Measurements from ENCODE around the gene TMEM132C.

The TMEM132C gene

GRCh38 chr12:128592220-128592744 is 325.3 kb downstream of the TMEM132C start:
- H3K9ac ChIP-seq (ENCODE audit: low read length), result no peak overlapping the region
- H3K4me2 ChIP-seq (ENCODE audit: low read length, poor library complexity, severe bottlenecking), result no peak overlapping the region
- no peak overlapping the region for H2BK5ac ChIP-seq (ENCODE audit: low read depth, low read length, poor library complexity, severe bottlenecking)
- 79% methylated on average over 5 of the region's 6 CpGs for WGBS
- no peak overlapping the region for H3K27ac ChIP-seq (ENCODE audit: low read length, poor library complexity, severe bottlenecking)
- no peak overlapping the region for H2BK15ac ChIP-seq (ENCODE audit: low read depth, poor library complexity, severe bottlenecking)
- H3K23ac ChIP-seq (ENCODE audit: low read length in 2 of 2), result no peak overlapping the region
- H3K27me3 ChIP-seq (ENCODE audit: control insufficient read depth in 1 of 2, insufficient read depth in 1 of 2, low read length in 2 of 2), result no peaks in the 10 kb centered on the region
- DNase-seq, result no peak
- no peak overlapping the region for H2BK120ac ChIP-seq (ENCODE audit: low read depth, low read length)
- H2AFZ ChIP-seq (ENCODE audit: low read depth, low read length), result no peak overlapping the region
- no peak overlapping the region for H4K91ac ChIP-seq (ENCODE audit: low read length)
- no peak overlapping the region for H3K4ac ChIP-seq (ENCODE audit: low read depth in 1 of 2, low read length in 2 of 2)
- H3K4me3 ChIP-seq (ENCODE audit: insufficient read depth in 1 of 2, low read depth in 1 of 2, low read length in 2 of 2), result no peak overlapping the region
- H3K4me1 ChIP-seq (ENCODE audit: control insufficient read depth, insufficient read depth, low read depth, low read length), result peaks cover 7% of the 10 kb centered on the region
- no peaks in the 10 kb centered on the region for H3K9me3 ChIP-seq (ENCODE audit: control insufficient read depth, low read length)
- no peak overlapping the region for H2BK12ac ChIP-seq (ENCODE audit: low read length in 2 of 2)
- no peak overlapping the region for H3K18ac ChIP-seq (ENCODE audit: low read depth in 1 of 2, low read length in 2 of 2)
- H2AK5ac ChIP-seq (ENCODE audit: low read length, severe bottlenecking), result no peak overlapping the region
- no peak overlapping the region for H3K14ac ChIP-seq (ENCODE audit: low read length in 2 of 2)
- H3K36me3 ChIP-seq (ENCODE audit: control insufficient read depth in 1 of 2, insufficient read depth in 2 of 2, low read depth in 1 of 2, low read length in 2 of 2), result no peaks in the 10 kb centered on the region
- no peak overlapping the region for H4K8ac ChIP-seq (ENCODE audit: low read length)
- no peaks in the 10 kb centered on the region for H3K79me1 ChIP-seq (replicated peaks; ENCODE audit: low read length, poor library complexity, severe bottlenecking)

- 69% methylated on average over 7 of the region's 7 CpGs for WGBS
- H4K8ac ChIP-seq (ENCODE audit: low read length), result no peak overlapping the region
Measured at GRCh38 chr12:128594521-128594920, 327.6 kb downstream of the TMEM132C start.

GRCh38 chr12:128595609-128596008 is 328.6 kb downstream of the TMEM132C start:
- H2AFZ ChIP-seq (ENCODE audit: low read depth, low read length), result no peak overlapping the region
- no peak overlapping the region for H2BK5ac ChIP-seq (ENCODE audit: low read depth, low read length, poor library complexity, severe bottlenecking)
- H3K27me3 ChIP-seq (ENCODE audit: control insufficient read depth in 1 of 2, insufficient read depth in 1 of 2, low read length in 2 of 2), result no peaks in the 10 kb centered on the region
- no peak overlapping the region for H3K18ac ChIP-seq (ENCODE audit: low read depth in 1 of 2, low read length in 2 of 2)
- H2BK120ac ChIP-seq (ENCODE audit: low read depth, low read length), result no peak overlapping the region
- no peaks in the 10 kb centered on the region for H3K36me3 ChIP-seq (ENCODE audit: control insufficient read depth in 1 of 2, insufficient read depth in 2 of 2, low read depth in 1 of 2, low read length in 2 of 2)
- H4K8ac ChIP-seq (ENCODE audit: low read length), result no peak overlapping the region
- H3K79me1 ChIP-seq (replicated peaks; ENCODE audit: low read length, poor library complexity, severe bottlenecking), result no peaks in the 10 kb centered on the region
- no peak overlapping the region for H2BK15ac ChIP-seq (ENCODE audit: low read depth, poor library complexity, severe bottlenecking)
- DNase-seq, result no peak
- H3K4ac ChIP-seq (ENCODE audit: low read depth in 1 of 2, low read length in 2 of 2), result no peak overlapping the region
- no peak overlapping the region for H3K27ac ChIP-seq (ENCODE audit: low read length, poor library complexity, severe bottlenecking)
- no peak overlapping the region for H3K23ac ChIP-seq (ENCODE audit: low read length in 2 of 2)
- no peak overlapping the region for H2AK5ac ChIP-seq (ENCODE audit: low read length, severe bottlenecking)
- H3K14ac ChIP-seq (ENCODE audit: low read length in 2 of 2), result no peak overlapping the region
- WGBS, result 68% methylated on average over 8 of the region's 8 CpGs
- no peaks in the 10 kb centered on the region for H3K9me3 ChIP-seq (ENCODE audit: control insufficient read depth, low read length)
- no peak overlapping the region for H3K9ac ChIP-seq (ENCODE audit: low read length)
- H3K4me3 ChIP-seq (ENCODE audit: insufficient read depth in 1 of 2, low read depth in 1 of 2, low read length in 2 of 2), result no peak overlapping the region
- H2BK12ac ChIP-seq (ENCODE audit: low read length in 2 of 2), result no peak overlapping the region
- no peak overlapping the region for H4K91ac ChIP-seq (ENCODE audit: low read length)
- H3K4me1 ChIP-seq (ENCODE audit: control insufficient read depth, insufficient read depth, low read depth, low read length), result peaks cover 2% of the 10 kb centered on the region
- no peak overlapping the region for H3K4me2 ChIP-seq (ENCODE audit: low read length, poor library complexity, severe bottlenecking)

More at GRCh38 chr12:128594521-128594920, 327.6 kb downstream of the TMEM132C start:
- Histone ChIP-seq H3K4ac (ENCODE audit: low read depth in 1 of 2, low read length in 2 of 2) (no peak overlapping the region), H2BK15ac (ENCODE audit: low read depth, poor library complexity, severe bottlenecking) (no peak overlapping the region), H2BK5ac (ENCODE audit: low read depth, low read length, poor library complexity, severe bottlenecking) (no peak overlapping the region), H3K23ac (ENCODE audit: low read length in 2 of 2) (no peak overlapping the region), H3K18ac (ENCODE audit: low read depth in 1 of 2, low read length in 2 of 2) (no peak overlapping the region), H3K9me3 (ENCODE audit: control insufficient read depth, low read length) (no peaks in the 10 kb centered on the region), H2AK5ac (ENCODE audit: low read length, severe bottlenecking) (no peak overlapping the region), H3K79me1 (replicated peaks; ENCODE audit: low read length, poor library complexity, severe bottlenecking) (no peaks in the 10 kb centered on the region), H4K91ac (ENCODE audit: low read length) (no peak overlapping the region), H3K14ac (ENCODE audit: low read length in 2 of 2) (no peak overlapping the region), H3K27ac (ENCODE audit: low read length, poor library complexity, severe bottlenecking) (no peak overlapping the region), H3K4me1 (ENCODE audit: control insufficient read depth, insufficient read depth, low read depth, low read length) (peaks cover 5% of the 10 kb centered on the region), H2BK120ac (ENCODE audit: low read depth, low read length) (no peak overlapping the region), H3K9ac (ENCODE audit: low read length) (no peak overlapping the region), H3K4me3 (ENCODE audit: insufficient read depth in 1 of 2, low read depth in 1 of 2, low read length in 2 of 2) (no peak overlapping the region), H2AFZ (ENCODE audit: low read depth, low read length) (no peak overlapping the region), H2BK12ac (ENCODE audit: low read length in 2 of 2) (no peak overlapping the region), H3K27me3 (ENCODE audit: control insufficient read depth in 1 of 2, insufficient read depth in 1 of 2, low read length in 2 of 2) (no peaks in the 10 kb centered on the region), H3K4me2 (ENCODE audit: low read length, poor library complexity, severe bottlenecking) (no peak overlapping the region), H3K36me3 (ENCODE audit: control insufficient read depth in 1 of 2, insufficient read depth in 2 of 2, low read depth in 1 of 2, low read length in 2 of 2) (no peaks in the 10 kb centered on the region)
- no peak for DNase-seq

GRCh38 chr12:128600886-128601285 is 333.9 kb downstream of the TMEM132C start:
- no peak overlapping the region for H2AFZ ChIP-seq (ENCODE audit: low read depth, low read length)

More at GRCh38 chr12:128600886-128601285, 333.9 kb downstream of the TMEM132C start:
- Histone ChIP-seq H2BK12ac (ENCODE audit: low read length in 2 of 2) (no peak overlapping the region), H3K4ac (ENCODE audit: low read depth in 1 of 2, low read length in 2 of 2) (no peak overlapping the region), H2BK120ac (ENCODE audit: low read depth, low read length) (no peak overlapping the region), H4K8ac (ENCODE audit: low read length) (no peak overlapping the region), H2AK5ac (ENCODE audit: low read length, severe bottlenecking) (no peak overlapping the region), H4K91ac (ENCODE audit: low read length) (no peak overlapping the region), H3K36me3 (ENCODE audit: control insufficient read depth in 1 of 2, insufficient read depth in 2 of 2, low read depth in 1 of 2, low read length in 2 of 2) (no peaks in the 10 kb centered on the region), H2BK15ac (ENCODE audit: low read depth, poor library complexity, severe bottlenecking) (no peak overlapping the region), H2BK5ac (ENCODE audit: low read depth, low read length, poor library complexity, severe bottlenecking) (no peak overlapping the region), H3K27me3 (ENCODE audit: control insufficient read depth in 1 of 2, insufficient read depth in 1 of 2, low read length in 2 of 2) (no peaks in the 10 kb centered on the region), H3K9ac (ENCODE audit: low read length) (no peak overlapping the region), H3K4me2 (ENCODE audit: low read length, poor library complexity, severe bottlenecking) (no peak overlapping the region), H3K14ac (ENCODE audit: low read length in 2 of 2) (no peak overlapping the region), H3K18ac (ENCODE audit: low read depth in 1 of 2, low read length in 2 of 2) (no peak overlapping the region), H3K4me3 (ENCODE audit: insufficient read depth in 1 of 2, low read depth in 1 of 2, low read length in 2 of 2) (no peak overlapping the region), H3K9me3 (ENCODE audit: control insufficient read depth, low read length) (peaks cover 5% of the 10 kb centered on the region), H3K23ac (ENCODE audit: low read length in 2 of 2) (no peak overlapping the region), H3K79me1 (replicated peaks; ENCODE audit: low read length, poor library complexity, severe bottlenecking) (no peaks in the 10 kb centered on the region), H3K4me1 (ENCODE audit: control insufficient read depth, insufficient read depth, low read depth, low read length) (peaks cover 16% of the 10 kb centered on the region), H3K27ac (ENCODE audit: low read length, poor library complexity, severe bottlenecking) (no peak overlapping the region)
- no peak for DNase-seq
- WGBS, result 64% methylated on average over 6 of the region's 6 CpGs
